LNCaP clone FGC (cell line): ENCODE data around the gene MAML2.

Source experiments
- DNase-seq: peaks from one replicate; pipeline ENCODE4 v3.0.0-alpha.2; 2011; ENCODE audit warnings: low read depth
- H3K4me3 ChIP-seq: 2 replicates; pipeline ENCODE4 v1.5.1; 2011; ENCODE audit warnings: mild to moderate bottlenecking, low read depth, low read length, control low read depth
- TF ChIP-seq, protein P1 (sequence below): IDR thresholded peaks from 2 replicates; pipeline ENCODE4 v1.5.1; 2012; ENCODE audit warnings: mild to moderate bottlenecking; ENCODE audit not compliant: control insufficient read depth, insufficient read depth; ENCODE audit errors: extremely low read depth

Gene MAML2

DNA sequence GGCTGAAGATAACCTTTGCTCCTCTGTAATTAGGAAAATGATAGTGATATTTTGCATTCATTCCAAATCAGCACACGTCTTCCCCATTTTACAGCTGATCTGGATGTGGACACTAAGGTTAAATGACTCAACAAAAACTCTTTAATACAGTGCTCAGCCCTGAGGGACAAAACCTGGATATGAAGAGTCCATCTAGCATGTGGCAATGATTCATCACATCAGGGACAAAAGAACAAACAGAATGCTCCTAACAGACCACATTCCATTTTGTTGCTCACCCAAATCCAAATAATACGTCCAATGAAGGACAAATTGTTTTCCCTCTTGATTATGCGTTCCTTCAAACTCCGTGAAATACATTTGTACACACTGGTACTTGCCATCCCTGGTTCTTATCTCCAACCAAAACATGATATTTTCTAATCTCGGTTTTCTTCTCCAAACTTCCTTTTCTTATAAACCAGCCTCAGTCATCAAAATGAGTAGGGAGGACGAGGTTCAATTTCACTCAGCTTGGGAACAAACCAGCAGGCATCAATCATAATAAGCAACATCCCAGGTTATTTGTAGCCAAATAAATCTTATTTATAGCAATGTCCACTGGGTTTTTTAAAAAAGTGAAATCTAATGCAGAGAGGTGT is 365.3 kb downstream of the MAML2 start:
- DNase-seq = no peak
- no peak overlapping the region for H3K4me3 ChIP-seq
- TF ChIP-seq, protein P1, sequence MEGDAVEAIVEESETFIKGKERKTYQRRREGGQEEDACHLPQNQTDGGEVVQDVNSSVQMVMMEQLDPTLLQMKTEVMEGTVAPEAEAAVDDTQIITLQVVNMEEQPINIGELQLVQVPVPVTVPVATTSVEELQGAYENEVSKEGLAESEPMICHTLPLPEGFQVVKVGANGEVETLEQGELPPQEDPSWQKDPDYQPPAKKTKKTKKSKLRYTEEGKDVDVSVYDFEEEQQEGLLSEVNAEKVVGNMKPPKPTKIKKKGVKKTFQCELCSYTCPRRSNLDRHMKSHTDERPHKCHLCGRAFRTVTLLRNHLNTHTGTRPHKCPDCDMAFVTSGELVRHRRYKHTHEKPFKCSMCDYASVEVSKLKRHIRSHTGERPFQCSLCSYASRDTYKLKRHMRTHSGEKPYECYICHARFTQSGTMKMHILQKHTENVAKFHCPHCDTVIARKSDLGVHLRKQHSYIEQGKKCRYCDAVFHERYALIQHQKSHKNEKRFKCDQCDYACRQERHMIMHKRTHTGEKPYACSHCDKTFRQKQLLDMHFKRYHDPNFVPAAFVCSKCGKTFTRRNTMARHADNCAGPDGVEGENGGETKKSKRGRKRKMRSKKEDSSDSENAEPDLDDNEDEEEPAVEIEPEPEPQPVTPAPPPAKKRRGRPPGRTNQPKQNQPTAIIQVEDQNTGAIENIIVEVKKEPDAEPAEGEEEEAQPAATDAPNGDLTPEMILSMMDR = no peak

DNA sequence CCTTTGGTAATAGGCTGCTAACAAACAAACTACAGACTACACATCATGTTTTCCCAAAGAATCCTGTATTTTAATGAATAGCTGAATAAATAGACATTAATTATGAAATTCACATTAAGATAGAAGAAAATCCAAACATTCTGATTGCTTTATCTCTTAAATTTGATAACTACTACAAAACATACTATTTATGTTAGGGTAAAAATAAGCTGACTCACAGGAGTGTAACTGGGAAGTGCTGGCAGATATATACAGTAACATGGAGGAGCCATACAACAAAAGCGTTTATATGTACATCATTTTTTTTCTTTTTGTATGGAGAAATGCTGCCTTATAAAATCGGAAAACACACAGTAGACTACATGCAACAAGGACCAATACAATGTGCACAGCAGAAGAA is 366.4 kb downstream of the MAML2 start:
- TF ChIP-seq, protein P1 = no peak
- no peak for DNase-seq
- no peak overlapping the region for H3K4me3 ChIP-seq

DNA sequence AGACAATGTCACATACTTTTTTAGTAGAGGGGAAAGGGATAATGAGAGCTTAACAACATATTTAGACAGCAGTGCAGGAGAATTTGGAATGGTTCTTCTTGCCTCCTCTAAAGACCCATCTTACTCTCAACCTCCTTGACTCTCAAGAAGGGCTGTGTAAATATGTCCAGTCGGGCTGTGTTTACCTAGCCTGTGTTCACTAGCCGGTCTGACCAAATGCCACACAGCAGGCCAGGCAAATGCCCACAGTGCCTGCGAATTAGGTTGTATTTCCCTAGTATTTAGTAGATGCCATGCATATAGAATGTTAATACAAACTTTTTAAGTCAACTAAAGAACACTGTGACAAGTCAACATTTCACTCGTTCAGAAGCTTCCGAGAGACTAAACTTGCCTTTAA is 367.7 kb downstream of the MAML2 start:
- no peak overlapping the region for H3K4me3 ChIP-seq
- no peak for DNase-seq
- TF ChIP-seq, protein P1 = no peak

DNA sequence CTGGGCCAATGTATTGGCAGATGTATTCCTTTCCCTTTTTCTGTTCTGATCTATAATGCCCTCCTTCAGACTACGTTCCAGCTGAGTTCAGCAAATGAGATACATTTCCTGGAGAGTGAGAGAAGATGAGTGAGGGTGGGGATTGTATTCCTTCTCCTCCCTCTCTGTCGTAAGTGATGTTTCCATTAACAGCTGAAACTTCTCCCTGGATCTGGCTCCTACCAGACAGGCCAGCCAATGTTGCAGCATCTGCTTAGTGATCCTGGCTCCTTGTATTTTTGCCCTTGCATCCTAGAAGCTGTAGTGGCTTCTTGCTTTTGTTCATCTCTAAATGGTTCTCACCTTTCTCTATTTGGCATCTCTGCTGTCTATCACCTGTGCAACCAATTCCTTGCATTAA is 370.9 kb downstream of the MAML2 start:
- TF ChIP-seq, protein P1 = no peak
- no peak for DNase-seq
- H3K4me3 ChIP-seq = no peak overlapping the region

DNA sequence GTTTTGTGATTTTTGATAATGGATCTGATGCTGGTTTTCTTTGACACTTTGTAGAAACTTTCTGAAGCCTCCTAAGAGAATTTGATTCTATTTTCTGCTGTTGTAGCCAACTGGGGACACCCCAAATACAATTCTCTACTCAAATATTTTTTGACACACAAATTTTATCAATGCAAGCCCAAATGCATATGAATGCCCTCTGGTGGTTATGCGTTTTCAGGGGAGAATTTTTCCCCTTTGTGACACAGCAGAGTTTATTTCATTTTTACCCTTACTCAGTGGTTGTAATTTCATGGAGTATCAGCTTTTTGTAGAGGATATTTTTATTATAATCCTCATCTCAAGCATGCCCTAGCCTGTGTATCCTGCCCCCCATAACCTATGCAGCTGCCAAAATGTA is 374.4 kb downstream of the MAML2 start:
- TF ChIP-seq, protein P1 = peak; percentile 26; the same call in 1 of the 2 replicates
- H3K4me3 ChIP-seq = no peak overlapping the region
- no peak for DNase-seq

DNA sequence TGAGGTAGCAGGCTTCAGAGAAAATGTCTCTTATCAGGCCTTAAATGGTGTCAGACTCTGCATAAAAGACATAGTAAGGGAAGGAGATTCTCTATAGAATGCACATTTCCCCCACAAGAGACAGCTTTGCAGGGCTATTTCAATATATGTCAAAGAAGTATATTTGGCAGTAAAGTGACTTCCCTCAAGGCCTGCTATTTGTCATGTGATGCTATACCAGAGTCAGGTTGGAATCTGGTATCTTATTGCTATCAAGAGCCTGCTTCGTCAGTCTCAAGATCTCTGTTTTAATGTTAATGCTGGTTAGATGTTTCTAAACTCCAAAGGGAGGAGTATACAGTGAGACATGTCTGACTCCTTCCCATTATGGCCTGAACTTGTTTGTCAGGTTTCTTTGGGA is 378.7 kb downstream of the MAML2 start:
- TF ChIP-seq, protein P1 = no peak
- no peak overlapping the region for H3K4me3 ChIP-seq
- DNase-seq = no peak

DNA sequence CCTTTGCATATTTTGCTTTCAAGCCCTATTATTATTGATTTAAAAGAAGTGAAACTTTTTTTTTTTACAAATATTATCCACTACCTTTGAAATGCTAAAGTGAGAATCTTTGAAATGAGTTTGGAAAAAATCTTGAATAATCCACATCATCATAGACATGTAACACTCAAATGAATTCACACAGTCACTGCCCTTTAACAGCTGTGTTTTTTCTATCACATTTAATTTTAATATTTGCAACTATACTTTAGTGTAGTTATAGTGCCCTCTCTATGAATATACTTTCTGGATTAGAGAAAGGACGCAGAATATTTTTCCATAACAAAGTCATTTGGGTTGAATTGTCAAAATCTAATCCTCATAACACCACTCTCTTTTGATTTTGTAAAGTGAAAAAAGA is 381.2 kb downstream of the MAML2 start:
- TF ChIP-seq, protein P1 = no peak
- no peak for DNase-seq
- H3K4me3 ChIP-seq = no peak overlapping the region
